Body of pancreas (tissue), 4 donors: Measurements from ENCODE around the gene ZC3H18. TPM values are rescaled to one million over a fixed set of nuclear protein-coding genes. Genes with fewer than 3 reads are reported as not detected.

ENCODE experiments used
- ATAC-seq: fragments of 150-250 bp; one replicate; pipeline ENCODE4 v1.9.1; 2016
- DNase-seq, 4 donors: peaks; one replicate each; pipeline ENCODE4 v3.0.0-alpha.2; 2019
- H3K27ac ChIP-seq, 4 donors: fragments of 200-600 bp; sonication (generic); 1 replicate in 3 of 4; 2 replicates in 1 of 4; pipeline versions ENCODE4 v1.5.1 to v1.6.1; 2016 to 2019; ENCODE audit warnings: mild to moderate bottlenecking in 1 of 4, mixed read lengths in 1 of 4, moderate library complexity in 1 of 4
- H3K27me3 ChIP-seq, 2 donors: fragments of 200-600 bp; sonication (generic); one replicate each; pipeline ENCODE4 v1.6.0; 2016; ENCODE audit warnings: mild to moderate bottlenecking in 1 of 2
- H3K36me3 ChIP-seq, 2 donors: fragments of 200-600 bp; sonication (generic); replicated peaks in 1 of 2; 2 replicates each; pipeline ENCODE4 v1.5.1; 2016; ENCODE audit warnings: low read depth in 2 of 2; ENCODE audit not compliant: insufficient read depth in 1 of 2
- H3K4me1 ChIP-seq: fragments of 200-600 bp; sonication (generic); one replicate; pipeline ENCODE4 v1.6.0; 2016
- H3K4me3 ChIP-seq, 2 donors: fragments of 200-600 bp; sonication (generic); 1 replicate in 1 of 2; 2 replicates in 1 of 2; pipeline ENCODE4 v1.5.1; 2016 to 2019
- H3K9me3 ChIP-seq, 3 donors: fragments of 200-600 bp; sonication (generic); 1 replicate in 2 of 3; 2 replicates in 1 of 3; pipeline ENCODE4 v1.5.1; 2016
- POLR2A ChIP-seq, 3 donors: fragments of 450-650 bp; IDR thresholded peaks; one replicate each; pipeline ENCODE4 v1.6.1; 2016; ENCODE audit warnings: antibody characterized with exemption in 3 of 3, mild to moderate bottlenecking in 2 of 3
- WGBS, 2 donors: methylation state at CpG; one replicate each; pipeline ENCODE4 v1.1.5; 2017; 5-methylcytosine and 5-hydroxymethylcytosine counted together
- intact Hi-C: fragments of 100-400 bp; cut with DNase I; formaldehyde crosslinking; loops from one replicate; pipeline ENCODE4 v1.15.1; 2023
- total RNA-seq, 2 donors: library from RNA; depleted of rRNA; stranded (reverse); fragments of >200 nt; gene quantifications; one replicate each; pipeline ENCODE4 v1.1.0, GENCODE V29; 2016
- TF ChIP-seq, protein P1 (sequence below), 7 experiments: fragments of 450-650 bp in 4 of 7; fragments of 200-600 bp in 3 of 7; sonication (generic) in 3 of 7; IDR thresholded peaks; one replicate each; pipeline ENCODE4 v1.5.1; 2016 to 2019; ENCODE audit warnings: antibody characterized with exemption in 7 of 7

ZC3H18 gene
- total RNA-seq, 2 donors from 2014 or later, result 11.7 to 22.4 TPM

DNA sequence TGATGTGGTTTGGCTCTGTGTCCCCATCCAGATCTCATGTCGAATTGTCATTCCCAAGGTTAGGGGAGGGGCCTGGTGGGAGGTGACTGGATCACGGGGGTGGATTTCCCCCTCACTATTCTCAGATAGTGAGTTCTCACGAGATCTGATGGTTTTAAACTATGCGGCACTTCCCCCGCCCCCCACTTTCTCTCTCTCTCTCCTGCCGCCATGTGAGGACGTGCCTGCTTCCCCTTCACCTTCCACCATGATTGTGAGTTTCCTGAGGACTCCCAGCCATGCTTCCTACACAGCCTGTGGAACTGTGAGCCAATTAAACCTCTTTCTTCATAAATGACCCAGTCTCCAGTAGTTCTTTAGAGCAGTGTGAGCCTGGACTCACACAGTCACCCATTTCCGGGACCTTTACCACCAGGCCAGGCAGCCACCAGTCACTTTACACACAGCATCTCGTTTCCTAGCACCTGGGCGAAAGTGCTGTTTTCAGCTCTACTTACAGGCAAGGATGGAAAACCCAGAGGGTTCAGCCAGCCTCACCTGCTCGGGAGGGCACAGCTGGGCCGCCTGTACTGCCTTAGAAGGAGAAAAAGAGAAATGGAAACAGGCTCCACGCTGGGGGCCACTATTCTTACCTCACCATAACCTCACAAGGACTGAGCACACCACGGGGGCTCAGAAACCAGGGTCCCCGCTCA is 13.8 kb upstream of the ZC3H18 start:
- intact Hi-C loops, result no loop called here
- TF ChIP-seq, protein P1, sequence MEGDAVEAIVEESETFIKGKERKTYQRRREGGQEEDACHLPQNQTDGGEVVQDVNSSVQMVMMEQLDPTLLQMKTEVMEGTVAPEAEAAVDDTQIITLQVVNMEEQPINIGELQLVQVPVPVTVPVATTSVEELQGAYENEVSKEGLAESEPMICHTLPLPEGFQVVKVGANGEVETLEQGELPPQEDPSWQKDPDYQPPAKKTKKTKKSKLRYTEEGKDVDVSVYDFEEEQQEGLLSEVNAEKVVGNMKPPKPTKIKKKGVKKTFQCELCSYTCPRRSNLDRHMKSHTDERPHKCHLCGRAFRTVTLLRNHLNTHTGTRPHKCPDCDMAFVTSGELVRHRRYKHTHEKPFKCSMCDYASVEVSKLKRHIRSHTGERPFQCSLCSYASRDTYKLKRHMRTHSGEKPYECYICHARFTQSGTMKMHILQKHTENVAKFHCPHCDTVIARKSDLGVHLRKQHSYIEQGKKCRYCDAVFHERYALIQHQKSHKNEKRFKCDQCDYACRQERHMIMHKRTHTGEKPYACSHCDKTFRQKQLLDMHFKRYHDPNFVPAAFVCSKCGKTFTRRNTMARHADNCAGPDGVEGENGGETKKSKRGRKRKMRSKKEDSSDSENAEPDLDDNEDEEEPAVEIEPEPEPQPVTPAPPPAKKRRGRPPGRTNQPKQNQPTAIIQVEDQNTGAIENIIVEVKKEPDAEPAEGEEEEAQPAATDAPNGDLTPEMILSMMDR (IDR thresholded peaks at IDR 0.05), result no peak
- TF ChIP-seq POLR2A (IDR thresholded peaks at IDR 0.05), result no peak
- DNase-seq (no peak), ATAC-seq (no peak)
- Histone ChIP-seq H3K4me3 (no peak overlapping the region), H3K9me3 (no peaks in the 10 kb centered on the region), H3K4me1 (peaks cover 10% of the 10 kb centered on the region), H3K27ac (no peak overlapping the region), H3K27me3 (no peaks in the 10 kb centered on the region), H3K36me3 (no peaks in the 10 kb centered on the region)
- WGBS, 2 donors, result 76 to 78% methylated on average over 12 to 15 of the region's 15 CpGs

GRCh38 chr16:88558457-88559442 is 11.5 kb upstream of the ZC3H18 start:
- H3K9me3 ChIP-seq, result no peaks in the 10 kb centered on the region
- H3K27me3 ChIP-seq, result no peaks in the 10 kb centered on the region
- H3K4me1 ChIP-seq, result peaks cover 13% of the 10 kb centered on the region
- DNase-seq (peak; percentile 87 to 94 (median 91)), ATAC-seq (peak; percentile 89)
- intact Hi-C loops, result no loop called here
- no peak overlapping the region for H3K27ac ChIP-seq
- TF ChIP-seq, protein P1 (IDR thresholded peaks at IDR 0.05), result peak; percentile 44 to 86 (median 62)
- TF ChIP-seq POLR2A (IDR thresholded peaks at IDR 0.05), result no peak
- no peak overlapping the region for H3K4me3 ChIP-seq
- no peaks in the 10 kb centered on the region for H3K36me3 ChIP-seq
- 27 to 62% methylated on average over 10 to 22 of the region's 45 CpGs for WGBS, 2 donors

- no peak overlapping the region for H3K4me3 ChIP-seq
- no peak overlapping the region for H3K27ac ChIP-seq
- no peak for ATAC-seq
- intact Hi-C loops, result loop anchor here (5.0 kb wide), 1 partner anchor 119 kb away; no protein-coding TSS in a partner anchor
- no peaks in the 10 kb centered on the region for H3K27me3 ChIP-seq
- no peak for TF ChIP-seq POLR2A (IDR thresholded peaks at IDR 0.05)
- TF ChIP-seq, protein P1 (IDR thresholded peaks at IDR 0.05), result no peak
- 68 to 70% methylated on average over 15 to 22 of the region's 22 CpGs for WGBS, 2 donors
- no peaks in the 10 kb centered on the region for H3K9me3 ChIP-seq
- DNase-seq, result no peak
- H3K4me1 ChIP-seq, result peaks cover 13% of the 10 kb centered on the region
- no peaks in the 10 kb centered on the region for H3K36me3 ChIP-seq
Observed at GRCh38 chr16:88560714-88561484, 9.3 kb upstream of the ZC3H18 start.

DNA sequence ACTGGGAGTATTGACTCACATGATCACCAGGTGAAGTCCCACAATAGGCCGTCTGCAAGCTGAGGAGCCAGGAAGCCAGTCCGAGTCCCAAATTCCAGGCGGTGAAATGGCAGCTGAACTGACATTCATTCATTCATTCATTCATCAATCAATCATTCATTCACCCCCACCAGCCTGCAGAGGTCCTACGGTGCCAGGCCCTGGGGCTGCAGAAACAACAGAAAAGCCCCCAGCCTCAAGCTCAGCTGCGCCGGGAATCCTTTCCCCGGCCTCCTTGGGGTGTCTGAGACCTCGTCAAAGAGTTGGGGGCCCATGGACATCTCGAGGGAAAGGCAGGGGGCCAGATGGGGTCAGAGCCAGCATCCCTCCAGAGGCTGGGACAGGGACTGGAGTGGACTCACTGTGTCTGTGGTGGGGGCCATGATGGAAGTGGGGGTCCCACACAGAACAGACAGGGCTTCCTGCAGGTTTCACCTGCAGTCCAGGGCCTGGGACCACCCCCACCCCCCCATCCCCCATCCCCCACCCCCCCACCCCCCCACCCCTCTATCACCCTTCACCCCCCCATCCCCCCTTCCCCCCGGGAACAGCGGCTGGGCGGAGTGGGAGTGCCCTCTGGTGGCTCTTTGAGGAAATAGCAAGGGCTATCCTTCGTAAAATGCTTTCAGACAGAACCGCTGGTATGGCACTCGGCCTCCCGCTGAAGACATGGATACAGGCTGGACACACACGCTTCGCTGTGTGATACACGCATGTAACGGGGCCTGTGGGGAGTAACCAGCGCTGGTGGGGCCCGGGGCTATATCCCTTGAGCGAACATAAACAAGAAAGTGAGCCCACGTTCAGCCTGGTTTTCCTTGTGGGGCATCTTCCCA is 8.5 kb upstream of the ZC3H18 start:
- no peaks in the 10 kb centered on the region for H3K9me3 ChIP-seq
- peak; percentile 54 to 61 (median 55) for DNase-seq
- intact Hi-C loops, result loop anchor here (5.0 kb wide), 1 partner anchor 119 kb away; no protein-coding TSS in a partner anchor
- H3K4me1 ChIP-seq, result peaks cover 13% of the 10 kb centered on the region
- no peak overlapping the region for H3K27ac ChIP-seq
- peak; percentile 64 for ATAC-seq
- 25 to 36% methylated on average over 8 to 24 of the region's 24 CpGs for WGBS, 2 donors
- H3K4me3 ChIP-seq, result no peak overlapping the region
- TF ChIP-seq POLR2A (IDR thresholded peaks at IDR 0.05), result no peak
- TF ChIP-seq, protein P1 (IDR thresholded peaks at IDR 0.05), result peak; percentile 39 to 75 (median 59)
- H3K36me3 ChIP-seq, result no peaks in the 10 kb centered on the region
- no peaks in the 10 kb centered on the region for H3K27me3 ChIP-seq
